ENCODE results near the gene FREY1.

Gene FREY1

GRCh38 chr11:45906965-45907611 is at the start of gene FREY1:
TSS of gene FREY1 (minus strand) at chr11:45907271. CDS start at chr11:45907245, 26 bp downstream.
- no peak for DNase-seq (ENCODE audit: low read depth in 2 of 2)

GRCh38 chr11:45949992-45950407 is 42.9 kb upstream of the FREY1 start:
- no peak for DNase-seq (ENCODE audit: low read depth in 2 of 2)

GRCh38 chr11:45948356-45948755 is 41.3 kb upstream of the FREY1 start:
- DNase-seq (ENCODE audit: low read depth in 2 of 2) = no peak

- no peak for DNase-seq (ENCODE audit: low read depth in 2 of 2)
Measured at GRCh38 chr11:45947885-45948284, 40.8 kb upstream of the FREY1 start.

GRCh38 chr11:45945397-45945999 is 38.4 kb upstream of the FREY1 start:
- DNase-seq (ENCODE audit: low read depth in 2 of 2) = no peak

GRCh38 chr11:45942381-45942780 is 35.3 kb upstream of the FREY1 start:
- no peak for DNase-seq (ENCODE audit: low read depth in 2 of 2)

- no peak for DNase-seq (ENCODE audit: low read depth in 2 of 2)
Measured at GRCh38 chr11:45941285-45941684, 34.2 kb upstream of the FREY1 start.

- DNase-seq (ENCODE audit: low read depth in 2 of 2) = no peak
Measured at GRCh38 chr11:45939836-45940235, 32.8 kb upstream of the FREY1 start.

- DNase-seq (ENCODE audit: low read depth in 2 of 2) = no peak
Measured at GRCh38 chr11:45937916-45938315, 30.8 kb upstream of the FREY1 start.

GRCh38 chr11:45936511-45937054 is 29.5 kb upstream of the FREY1 start:
- DNase-seq (ENCODE audit: low read depth in 2 of 2) = no peak

- DNase-seq (ENCODE audit: low read depth in 2 of 2) = no peak
Measured at GRCh38 chr11:45935349-45936064, 28.4 kb upstream of the FREY1 start.

- DNase-seq (ENCODE audit: low read depth in 2 of 2) = no peak
Measured at GRCh38 chr11:45934580-45935318, 27.7 kb upstream of the FREY1 start.

- no peak for DNase-seq (ENCODE audit: low read depth in 2 of 2)
Measured at GRCh38 chr11:45933846-45934579, 26.9 kb upstream of the FREY1 start.

- DNase-seq (ENCODE audit: low read depth in 2 of 2) = no peak
Measured at GRCh38 chr11:45933131-45933831, 26.2 kb upstream of the FREY1 start.

GRCh38 chr11:45932217-45932616 is 25.1 kb upstream of the FREY1 start:
- DNase-seq (ENCODE audit: low read depth in 2 of 2) = no peak

GRCh38 chr11:45931739-45932138 is 24.7 kb upstream of the FREY1 start:
- no peak for DNase-seq (ENCODE audit: low read depth in 2 of 2)

GRCh38 chr11:45930951-45931570 is 24.0 kb upstream of the FREY1 start:
- no peak for DNase-seq (ENCODE audit: low read depth in 2 of 2)

GRCh38 chr11:45930031-45930794 is 23.1 kb upstream of the FREY1 start:
- no peak for DNase-seq (ENCODE audit: low read depth in 2 of 2)

- DNase-seq (ENCODE audit: low read depth in 2 of 2) = no peak
Measured at GRCh38 chr11:45929486-45930030, 22.5 kb upstream of the FREY1 start.

Data from stimulated activated CD4-positive, alpha-beta T cell treated with anti-CD3 and anti-CD28 coated beads, Interleukin-4, amount 100 ng/mL, for 48 hours (primary cell).